CD14-positive monocyte (primary cell): ENCODE data around the gene STAT6. TPM values are rescaled to one million over a fixed set of nuclear protein-coding genes. Genes with fewer than 3 reads are reported as not detected.

Experiments
- DNase-seq, 3 donors: peaks; one replicate each; pipeline ENCODE4 v3.0.0-alpha.2; 2011 to 2022
- H2AFZ ChIP-seq: 2 replicates; pipeline ENCODE4 v1.6.0; 2012; ENCODE audit warnings: mild to moderate bottlenecking, low read depth, low read length, inconsistent platforms; ENCODE audit not compliant: insufficient read depth, poor library complexity, severe bottlenecking
- H3K27ac ChIP-seq, 2 donors: 1 replicate in 1 of 2; 2 replicates in 1 of 2; pipeline ENCODE4 v1.5.1; 2012 to 2013; ENCODE audit warnings: low read length in 2 of 2, control low read depth in 1 of 2, inconsistent platforms in 1 of 2, low read depth in 1 of 2, mild to moderate bottlenecking in 1 of 2
- H3K27me3 ChIP-seq, 2 donors: one replicate each; pipeline versions ENCODE4 v1.6.0 to v1.6.1; 2011 to 2013; ENCODE audit warnings: low read length in 2 of 2; ENCODE audit not compliant: control insufficient read depth in 2 of 2, insufficient read depth in 2 of 2
- H3K36me3 ChIP-seq, 2 donors: replicated peaks in 1 of 2; 1 replicate in 1 of 2; 2 replicates in 1 of 2; pipeline versions ENCODE4 v1.5.1 to v1.6.1; 2012 to 2013; ENCODE audit warnings: low read length in 2 of 2, control low read depth in 1 of 2, inconsistent platforms in 1 of 2, mild to moderate bottlenecking in 1 of 2; ENCODE audit not compliant: insufficient read depth in 2 of 2, control insufficient read depth in 1 of 2
- H3K4me1 ChIP-seq, 2 donors: 1 replicate in 1 of 2; 2 replicates in 1 of 2; pipeline versions ENCODE4 v1.5.1 to v1.6.1; 2012 to 2013; ENCODE audit warnings: low read length in 2 of 2, control low read depth in 1 of 2, inconsistent platforms in 1 of 2, mild to moderate bottlenecking in 1 of 2, moderate library complexity in 1 of 2; ENCODE audit not compliant: insufficient read depth in 2 of 2, control insufficient read depth in 1 of 2
- H3K4me2 ChIP-seq: replicated peaks from 2 replicates; pipeline ENCODE3; 2012; ENCODE audit warnings: low read length, moderate library complexity, mild to moderate bottlenecking; ENCODE audit not compliant: poor library complexity, severe bottlenecking; ENCODE audit errors: extremely low read depth
- H3K4me3 ChIP-seq, 3 experiments: fragments of 200-600 bp in 1 of 3; sonication (generic) in 1 of 3; replicated peaks in 1 of 3; 1 replicate in 2 of 3; 2 replicates in 1 of 3; pipeline ENCODE4 v1.5.1; 2011 to 2013; ENCODE audit warnings: low read length in 3 of 3, mild to moderate bottlenecking in 3 of 3, control low read depth in 2 of 3, low read depth in 2 of 3, inconsistent platforms in 1 of 3, moderate library complexity in 1 of 3
- H3K79me2 ChIP-seq: 2 replicates; pipeline ENCODE4 v1.6.0; 2012; ENCODE audit warnings: mild to moderate bottlenecking, control low read depth, inconsistent platforms, low read length, moderate library complexity; ENCODE audit not compliant: insufficient read depth
- H3K9ac ChIP-seq: 2 replicates; pipeline ENCODE4 v1.6.0; 2017; ENCODE audit warnings: low read length, mild to moderate bottlenecking; ENCODE audit not compliant: insufficient read depth, poor library complexity, severe bottlenecking
- H3K9me3 ChIP-seq, 2 donors: replicated peaks in 1 of 2; 1 replicate in 1 of 2; 2 replicates in 1 of 2; pipeline versions ENCODE4 v1.5.1 to v1.6.1; 2012 to 2013; ENCODE audit warnings: low read length in 2 of 2, control low read depth in 1 of 2; ENCODE audit not compliant: control insufficient read depth in 1 of 2, insufficient read depth in 1 of 2
- H4K20me1 ChIP-seq: 2 replicates; pipeline ENCODE4 v1.6.0; 2012; ENCODE audit warnings: mild to moderate bottlenecking, low read length, control low read depth, moderate library complexity; ENCODE audit not compliant: insufficient read depth
- H3K27ac Mint-ChIP-seq, 7 donors: one replicate each; pipeline ENCODE4 v1.8.0; 2020; ENCODE audit warnings: mild to moderate bottlenecking in 7 of 7, mixed read lengths in 7 of 7, moderate library complexity in 6 of 7, inconsistent platforms in 2 of 7
- H3K27me3 Mint-ChIP-seq, 3 donors: one replicate each; pipeline ENCODE4 v1.8.0; 2021 to 2022; ENCODE audit warnings: low read depth in 3 of 3, mild to moderate bottlenecking in 3 of 3, mixed read lengths in 3 of 3, moderate library complexity in 3 of 3, inconsistent platforms in 1 of 3
- H3K36me3 Mint-ChIP-seq, 2 donors: one replicate each; pipeline ENCODE4 v1.8.0; 2020; ENCODE audit warnings: mixed read lengths in 2 of 2, inconsistent platforms in 1 of 2, mild to moderate bottlenecking in 1 of 2
- H3K4me1 Mint-ChIP-seq: one replicate; pipeline ENCODE4 v1.8.0; 2020; ENCODE audit warnings: mild to moderate bottlenecking, mixed read lengths
- H3K4me3 Mint-ChIP-seq, 2 donors: one replicate each; pipeline ENCODE4 v1.8.0; 2020; ENCODE audit warnings: mild to moderate bottlenecking in 2 of 2, mixed read lengths in 2 of 2, moderate library complexity in 1 of 2
- H3K9me3 Mint-ChIP-seq, 7 donors: one replicate each; pipeline ENCODE4 v1.8.0; 2020 to 2022; ENCODE audit warnings: mixed read lengths in 7 of 7, mild to moderate bottlenecking in 6 of 7, moderate library complexity in 6 of 7, inconsistent platforms in 2 of 7
- WGBS: methylation state at CpG from one replicate; pipeline ENCODE4 v1.1.5; 2013; ENCODE audit warnings: missing lambda C conversion rate; ENCODE audit not compliant: insufficient coverage; 5-methylcytosine and 5-hydroxymethylcytosine counted together
- intact Hi-C, 2 donors: fragments of 100-400 bp; cut with micrococcal nuclease; formaldehyde crosslinking; loops; one replicate each; pipeline versions ENCODE4 v1.15.0 to v1.15.1; 2023
- polyA plus RNA-seq, 3 donors: library from polyadenylated mRNA; depleted of rRNA in 1 of 3; unstranded in 2 of 3; stranded (reverse) in 1 of 3; fragments of 300-500 nt in 2 of 3; fragments of >200 nt in 1 of 3; fragmentation: Illumina TruSeq in 2 of 3; gene quantifications; 1 replicate in 2 of 3; 2 replicates in 1 of 3; pipeline ENCODE4 v1.2.3, GENCODE V29; 2012 to 2021
- TF ChIP-seq, protein P1 (sequence below): fragments of 200-600 bp; IDR thresholded peaks from one replicate; pipeline ENCODE4 v1.8.0; 2022; ENCODE audit warnings: antibody characterized with exemption, mild to moderate bottlenecking

The STAT6 gene
- polyA plus RNA-seq, 3 donors, result 132 to 637 (median 154) TPM

DNA sequence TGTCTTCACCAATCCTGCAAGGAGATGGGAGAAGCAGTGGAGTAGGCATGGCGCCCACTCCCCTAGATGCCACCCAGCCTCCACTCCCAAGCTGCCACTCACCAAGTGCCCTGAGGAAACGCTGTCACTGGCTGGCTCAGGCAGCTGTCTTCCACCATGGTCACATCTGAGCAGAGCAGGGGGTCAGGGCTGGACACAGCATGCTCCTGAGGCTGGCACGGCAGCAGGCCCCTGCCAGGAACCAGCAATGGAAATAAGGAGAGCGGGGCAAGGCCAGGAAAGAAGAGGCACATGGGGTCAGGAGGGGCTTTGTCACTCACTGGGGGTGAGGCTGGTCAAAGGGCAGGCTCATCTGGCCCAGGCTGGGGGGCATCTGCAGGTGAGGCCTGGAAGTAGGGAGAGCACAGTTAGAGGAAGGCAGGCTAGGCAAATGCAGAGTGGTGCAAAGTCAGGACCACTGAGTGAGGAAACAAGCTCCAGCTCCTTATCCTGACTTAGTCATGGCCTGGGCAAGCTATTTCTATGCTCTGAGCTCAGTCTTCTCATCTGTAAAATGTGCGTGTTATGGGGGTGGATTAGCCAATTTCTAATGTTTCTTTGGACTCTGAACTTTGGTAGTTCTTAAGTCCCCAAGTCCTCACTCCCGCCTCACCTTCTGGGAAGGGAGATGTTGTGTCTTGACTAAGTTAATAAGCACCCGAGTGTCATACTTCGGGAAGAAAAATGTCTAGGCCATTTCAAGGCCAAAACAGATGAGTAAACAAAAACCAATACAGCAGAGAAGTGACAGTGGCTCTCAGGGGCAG lies 14.2 kb downstream of the STAT6 start:
- peaks cover 77 to 79% of the 10 kb centered on the region in 2 donors for H3K36me3 Mint-ChIP-seq
- Histone ChIP-seq H3K79me2 (peaks cover 7% of the 10 kb centered on the region), H3K4me3 (no peak overlapping the region), H3K27me3 (no peaks in the 10 kb centered on the region), H3K9ac (no peak overlapping the region), H3K4me2 (no peak overlapping the region), H3K36me3 (peaks cover 62 to 82% of the 10 kb centered on the region in 2 donors), H3K4me1 (peaks cover 17 to 22% of the 10 kb centered on the region in 2 donors), H3K9me3 (no peaks in the 10 kb centered on the region), H3K27ac (peak overlapping the region in 1 of 2 donors; percentile 11), H4K20me1 (peaks cover 99% of the 10 kb centered on the region), H2AFZ (no peak overlapping the region)
- H3K9me3 Mint-ChIP-seq, result no peaks in the 10 kb centered on the region
- no peak overlapping the region for H3K4me3 Mint-ChIP-seq
- no peak for DNase-seq
- peaks cover 36% of the 10 kb centered on the region for H3K4me1 Mint-ChIP-seq
- TF ChIP-seq, protein P1, sequence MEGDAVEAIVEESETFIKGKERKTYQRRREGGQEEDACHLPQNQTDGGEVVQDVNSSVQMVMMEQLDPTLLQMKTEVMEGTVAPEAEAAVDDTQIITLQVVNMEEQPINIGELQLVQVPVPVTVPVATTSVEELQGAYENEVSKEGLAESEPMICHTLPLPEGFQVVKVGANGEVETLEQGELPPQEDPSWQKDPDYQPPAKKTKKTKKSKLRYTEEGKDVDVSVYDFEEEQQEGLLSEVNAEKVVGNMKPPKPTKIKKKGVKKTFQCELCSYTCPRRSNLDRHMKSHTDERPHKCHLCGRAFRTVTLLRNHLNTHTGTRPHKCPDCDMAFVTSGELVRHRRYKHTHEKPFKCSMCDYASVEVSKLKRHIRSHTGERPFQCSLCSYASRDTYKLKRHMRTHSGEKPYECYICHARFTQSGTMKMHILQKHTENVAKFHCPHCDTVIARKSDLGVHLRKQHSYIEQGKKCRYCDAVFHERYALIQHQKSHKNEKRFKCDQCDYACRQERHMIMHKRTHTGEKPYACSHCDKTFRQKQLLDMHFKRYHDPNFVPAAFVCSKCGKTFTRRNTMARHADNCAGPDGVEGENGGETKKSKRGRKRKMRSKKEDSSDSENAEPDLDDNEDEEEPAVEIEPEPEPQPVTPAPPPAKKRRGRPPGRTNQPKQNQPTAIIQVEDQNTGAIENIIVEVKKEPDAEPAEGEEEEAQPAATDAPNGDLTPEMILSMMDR, result no peak
- intact Hi-C loops, result no loop called here
- 82% methylated on average over 3 of the region's 8 CpGs for WGBS
- peaks cover 0 to 4% (median 0%) of the 10 kb centered on the region in 3 donors for H3K27me3 Mint-ChIP-seq
- H3K27ac Mint-ChIP-seq, result peak overlapping the region in 5 of 7 donors; percentile 25 to 77 (median 63)

DNA sequence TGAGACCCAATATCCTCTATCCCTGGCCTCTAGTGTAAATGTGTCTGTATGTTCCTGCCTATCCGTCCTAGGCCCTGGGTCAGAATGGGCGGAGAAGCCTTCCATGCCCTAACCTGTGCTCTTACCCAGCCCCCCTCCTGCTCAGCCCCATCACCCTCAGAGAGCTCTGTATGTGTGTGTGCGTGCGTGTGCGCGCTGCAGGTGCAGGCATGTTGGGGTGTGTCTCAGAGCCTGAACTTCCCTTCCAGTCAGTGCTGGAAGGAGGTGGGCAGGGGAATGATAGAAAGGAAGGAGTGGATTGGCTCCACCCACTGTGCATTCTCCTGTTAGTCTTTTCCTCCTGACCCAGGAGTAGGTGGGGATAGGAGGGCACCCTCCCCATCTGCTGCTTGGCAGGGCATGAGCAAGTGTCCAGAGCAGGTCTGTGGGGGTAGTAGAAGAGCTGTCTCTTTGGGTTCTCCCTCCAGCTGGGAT lies 15.0 kb downstream of the STAT6 start:
- Mint-ChIP-seq H3K36me3 (peaks cover 75 to 76% of the 10 kb centered on the region in 2 donors), H3K4me3 (no peak overlapping the region), H3K4me1 (peaks cover 34% of the 10 kb centered on the region), H3K9me3 (no peaks in the 10 kb centered on the region), H3K27ac (peak overlapping the region in 3 of 7 donors; percentile 63 to 78 (median 74)), H3K27me3 (peaks cover 0 to 5% (median 0%) of the 10 kb centered on the region in 3 donors)
- TF ChIP-seq, protein P1, result no peak
- DNase-seq, result no peak
- Histone ChIP-seq H3K9me3 (no peaks in the 10 kb centered on the region), H4K20me1 (peaks cover 99% of the 10 kb centered on the region), H3K27me3 (no peaks in the 10 kb centered on the region), H3K4me1 (peaks cover 16 to 23% of the 10 kb centered on the region in 2 donors), H3K36me3 (peaks cover 65 to 74% of the 10 kb centered on the region in 2 donors), H3K79me2 (peaks cover 7% of the 10 kb centered on the region), H3K9ac (no peak overlapping the region), H3K4me2 (no peak overlapping the region), H3K27ac (peak overlapping the region in 1 of 2 donors; percentile 11), H3K4me3 (no peak overlapping the region), H2AFZ (no peak overlapping the region)
- intact Hi-C loops, result no loop called here
- 100% methylated on average over 4 of the region's 6 CpGs for WGBS
